Fibroblast of villous mesenchyme (primary cell): ENCODE measurements around the gene KDM5D. TPM values are rescaled to one million over a fixed set of nuclear protein-coding genes. Genes with fewer than 3 reads are reported as not detected.

ENCODE experiments used
- DNase-seq: peaks from one replicate; pipeline ENCODE4 v3.0.0-alpha.2; 2010; ENCODE audit warnings: low read depth
- H3K4me3 ChIP-seq: 2 replicates; pipeline ENCODE4 v1.5.1; 2011; ENCODE audit warnings: low read depth, mild to moderate bottlenecking, low read length
- CTCF ChIP-seq: IDR thresholded peaks from 2 replicates; pipeline ENCODE4 v1.5.1; 2012; ENCODE audit warnings: low read depth, mild to moderate bottlenecking, low read length; ENCODE audit not compliant: insufficient read depth
- total RNA-seq: library from RNA; depleted of rRNA; stranded (reverse); fragments of >200 nt; gene quantifications from 2 replicates; pipeline ENCODE4 v1.2.3, GENCODE V29; 2012

KDM5D gene
- total RNA-seq, 1 donor: 2.6 TPM

- no peak for TF ChIP-seq CTCF
- no peak for DNase-seq
- H3K4me3 ChIP-seq: no peak overlapping the region
Observed at GRCh38 chrY:19717146-19717545, 27.4 kb downstream of the KDM5D start.

GRCh38 chrY:19715226-19715625 lies 29.3 kb downstream of the KDM5D start:
- no peak for DNase-seq
- no peak overlapping the region for H3K4me3 ChIP-seq
- no peak for TF ChIP-seq CTCF

GRCh38 chrY:19713430-19713829 lies 31.1 kb downstream of the KDM5D start:
- TF ChIP-seq CTCF: no peak
- no peak for DNase-seq

GRCh38 chrY:19706273-19706672 lies 38.3 kb downstream of the KDM5D start:
- no peak for TF ChIP-seq CTCF
- no peak for DNase-seq

More at GRCh38 chrY:19713430-19713829, 31.1 kb downstream of the KDM5D start:
- no peak overlapping the region for H3K4me3 ChIP-seq

GRCh38 chrY:19698495-19698894 lies 46.0 kb downstream of the KDM5D start:
- no peak for DNase-seq
- H3K4me3 ChIP-seq: no peak overlapping the region
- no peak for TF ChIP-seq CTCF

More at GRCh38 chrY:19706273-19706672, 38.3 kb downstream of the KDM5D start:
- H3K4me3 ChIP-seq: no peak overlapping the region

- no peak overlapping the region for H3K4me3 ChIP-seq
- no peak for TF ChIP-seq CTCF
- DNase-seq: no peak
Observed at GRCh38 chrY:19680821-19681220, 63.7 kb downstream of the KDM5D start.
